Vagina (tissue), 2 donors: ENCODE results near the gene SERPINE1. TPM values are rescaled to one million over a fixed set of nuclear protein-coding genes. Genes with fewer than 3 reads are reported as not detected.

Source experiments
- DNase-seq, 2 donors: peaks; one replicate each; pipeline ENCODE4 v3.0.0-alpha.2; 2017; ENCODE audit errors: extremely low spot score in 2 of 2
- H3K27ac ChIP-seq: fragments of 200-600 bp; sonication (generic); one replicate; pipeline ENCODE4 v1.5.1; 2019
- H3K27me3 ChIP-seq: fragments of 200-600 bp; sonication (generic); one replicate; pipeline ENCODE4 v1.5.1; 2019
- H3K36me3 ChIP-seq, 2 donors: fragments of 200-600 bp; sonication (generic); one replicate each; pipeline ENCODE4 v1.5.1; 2017 to 2019
- H3K4me1 ChIP-seq: fragments of 200-600 bp; sonication (generic); one replicate; pipeline ENCODE4 v1.5.1; 2019
- H3K4me3 ChIP-seq, 2 donors: fragments of 200-600 bp; sonication (generic); 1 replicate in 1 of 2; 2 replicates in 1 of 2; pipeline ENCODE4 v1.5.1; 2016 to 2019
- H3K9me3 ChIP-seq: fragments of 200-600 bp; sonication (generic); one replicate; pipeline ENCODE4 v1.5.1; 2019
- POLR2A ChIP-seq, 2 donors: fragments of 450-650 bp; IDR thresholded peaks; one replicate each; pipeline ENCODE4 v1.6.1; 2017; ENCODE audit warnings: antibody characterized with exemption in 2 of 2, mild to moderate bottlenecking in 2 of 2, moderate library complexity in 2 of 2
- POLR2AphosphoS5 ChIP-seq, 2 donors: sonication (generic); formaldehyde crosslinking; IDR thresholded peaks; one replicate each; pipeline ENCODE4 v1.9.0; 2017; ENCODE audit warnings: antibody characterized with exemption in 2 of 2, mild to moderate bottlenecking in 2 of 2, low read depth in 1 of 2; ENCODE audit not compliant: insufficient read depth in 1 of 2
- intact Hi-C: fragments of 100-400 bp; cut with DNase I; formaldehyde crosslinking; loops from one replicate; pipeline ENCODE4 v1.15.1; 2023
- total RNA-seq: library from RNA; depleted of rRNA; stranded (reverse); fragments of >200 nt; gene quantifications from one replicate; pipeline ENCODE4 v1.2.3, GENCODE V29; 2016
- TF ChIP-seq, protein P1 (sequence below), 3 experiments: fragments of 450-650 bp in 2 of 3; fragments of 200-600 bp in 1 of 3; sonication (generic) in 1 of 3; IDR thresholded peaks; one replicate each; pipeline ENCODE4 v1.5.1; 2017 to 2019; ENCODE audit warnings: antibody characterized with exemption in 3 of 3, mild to moderate bottlenecking in 2 of 3, moderate library complexity in 2 of 3

Gene SERPINE1
- total RNA-seq, 1 donor from 2014 or later: 14.7 TPM

DNA sequence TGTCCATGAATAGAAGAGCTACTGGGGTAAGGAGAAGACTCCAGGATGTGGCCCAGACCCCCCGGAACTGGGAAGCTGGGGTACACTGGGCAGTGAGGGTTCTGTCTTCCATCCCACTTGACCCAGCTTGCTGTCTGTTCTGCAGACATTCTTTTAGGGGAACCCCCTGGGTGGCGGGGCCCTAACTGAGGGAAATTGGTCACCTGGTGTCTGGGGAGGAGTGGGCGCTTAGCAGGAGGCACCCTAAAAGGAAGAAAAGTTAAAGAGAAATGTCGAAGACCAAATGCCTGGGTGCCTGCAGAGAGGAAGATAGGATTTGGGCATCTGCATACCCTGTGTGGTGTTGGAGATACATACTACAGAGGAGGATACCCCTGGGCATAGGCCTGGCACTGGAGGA is 28.4 kb downstream of the SERPINE1 start:
- peaks cover 0 to 23% of the 10 kb centered on the region in 2 donors for H3K36me3 ChIP-seq
- no peak overlapping the region for H3K27ac ChIP-seq
- no peaks in the 10 kb centered on the region for H3K9me3 ChIP-seq
- peaks cover 15% of the 10 kb centered on the region for H3K4me1 ChIP-seq
- no peaks in the 10 kb centered on the region for H3K27me3 ChIP-seq
- intact Hi-C loops: no loop called here
- H3K4me3 ChIP-seq: peak overlapping the region; percentile 71 to 84
- TF ChIP-seq, protein P1, sequence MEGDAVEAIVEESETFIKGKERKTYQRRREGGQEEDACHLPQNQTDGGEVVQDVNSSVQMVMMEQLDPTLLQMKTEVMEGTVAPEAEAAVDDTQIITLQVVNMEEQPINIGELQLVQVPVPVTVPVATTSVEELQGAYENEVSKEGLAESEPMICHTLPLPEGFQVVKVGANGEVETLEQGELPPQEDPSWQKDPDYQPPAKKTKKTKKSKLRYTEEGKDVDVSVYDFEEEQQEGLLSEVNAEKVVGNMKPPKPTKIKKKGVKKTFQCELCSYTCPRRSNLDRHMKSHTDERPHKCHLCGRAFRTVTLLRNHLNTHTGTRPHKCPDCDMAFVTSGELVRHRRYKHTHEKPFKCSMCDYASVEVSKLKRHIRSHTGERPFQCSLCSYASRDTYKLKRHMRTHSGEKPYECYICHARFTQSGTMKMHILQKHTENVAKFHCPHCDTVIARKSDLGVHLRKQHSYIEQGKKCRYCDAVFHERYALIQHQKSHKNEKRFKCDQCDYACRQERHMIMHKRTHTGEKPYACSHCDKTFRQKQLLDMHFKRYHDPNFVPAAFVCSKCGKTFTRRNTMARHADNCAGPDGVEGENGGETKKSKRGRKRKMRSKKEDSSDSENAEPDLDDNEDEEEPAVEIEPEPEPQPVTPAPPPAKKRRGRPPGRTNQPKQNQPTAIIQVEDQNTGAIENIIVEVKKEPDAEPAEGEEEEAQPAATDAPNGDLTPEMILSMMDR (IDR thresholded peaks at IDR 0.05): no peak
- TF ChIP-seq POLR2AphosphoS5 (IDR thresholded peaks at IDR 0.05; ENCODE audit: insufficient read depth in 1 of 2, low read depth in 1 of 2) (no peak), POLR2A (IDR thresholded peaks at IDR 0.05) (no peak)
- no peak for DNase-seq

DNA sequence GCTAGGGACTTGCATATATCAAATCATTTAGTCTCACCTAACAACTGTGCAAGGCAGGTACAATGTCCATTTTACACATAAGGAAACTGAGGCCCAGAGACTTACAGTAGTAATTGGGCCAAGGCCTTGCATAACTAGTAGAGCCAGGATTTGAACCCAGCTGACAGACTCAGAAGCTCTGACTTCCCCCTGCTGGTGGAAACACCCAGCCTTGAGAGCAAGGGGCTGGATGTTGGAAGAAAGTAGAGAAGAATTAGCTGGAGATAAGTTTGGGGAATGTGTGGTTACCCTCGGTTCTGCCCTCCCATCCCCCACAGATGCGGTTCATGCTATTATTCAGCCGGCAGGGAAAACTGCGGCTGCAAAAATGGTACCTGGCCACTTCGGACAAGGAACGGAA is 29.4 kb downstream of the SERPINE1 start:
- Histone ChIP-seq H3K36me3 (peaks cover 0 to 29% of the 10 kb centered on the region in 2 donors), H3K4me3 (no peak overlapping the region), H3K9me3 (no peaks in the 10 kb centered on the region), H3K27ac (no peak overlapping the region), H3K4me1 (peaks cover 15% of the 10 kb centered on the region), H3K27me3 (no peaks in the 10 kb centered on the region)
- TF ChIP-seq POLR2A (IDR thresholded peaks at IDR 0.05) (no peak), POLR2AphosphoS5 (IDR thresholded peaks at IDR 0.05; ENCODE audit: insufficient read depth in 1 of 2, low read depth in 1 of 2) (no peak)
- TF ChIP-seq, protein P1 (IDR thresholded peaks at IDR 0.05): no peak
- intact Hi-C loops: no loop called here
- DNase-seq: no peak

DNA sequence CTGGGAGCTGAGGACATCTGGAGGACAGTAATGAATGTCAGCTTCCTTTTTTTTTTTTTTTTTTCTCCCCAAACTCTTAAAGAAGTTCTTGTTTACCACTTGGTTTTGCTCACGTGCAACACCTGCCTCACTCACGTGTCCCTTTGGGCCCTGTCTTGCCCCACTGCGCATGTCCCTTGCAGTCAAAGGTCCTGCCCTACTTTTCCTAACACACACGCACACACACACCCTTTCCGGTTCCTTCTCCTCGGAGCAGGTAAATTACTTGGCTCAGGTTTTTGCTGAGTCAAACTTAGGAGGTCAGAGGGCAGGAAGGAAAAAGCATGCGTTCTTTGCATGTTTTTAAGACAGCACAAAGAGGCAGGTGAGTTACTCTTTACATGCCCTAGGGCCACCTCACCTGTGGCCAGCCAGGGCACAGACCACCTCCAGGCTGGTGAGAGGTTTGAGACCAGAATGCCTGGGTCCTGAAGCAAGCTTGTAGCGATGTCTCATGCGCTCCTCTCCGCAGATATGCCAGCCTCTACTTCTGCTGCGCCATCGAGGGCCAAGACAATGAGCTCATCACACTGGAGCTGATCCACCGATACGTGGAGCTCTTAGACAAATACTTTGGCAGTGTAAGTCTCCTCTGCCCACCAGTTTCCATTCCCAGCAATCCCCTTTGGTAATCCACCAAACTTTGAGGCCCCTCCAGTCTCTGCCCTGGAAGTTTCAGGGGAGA is 30.1 kb downstream of the SERPINE1 start:
- Histone ChIP-seq H3K9me3 (no peaks in the 10 kb centered on the region), H3K27ac (no peak overlapping the region), H3K4me3 (no peak overlapping the region), H3K36me3 (peaks cover 0 to 29% of the 10 kb centered on the region in 2 donors), H3K4me1 (peaks cover 15% of the 10 kb centered on the region), H3K27me3 (no peaks in the 10 kb centered on the region)
- no peak for DNase-seq
- TF ChIP-seq POLR2AphosphoS5 (IDR thresholded peaks at IDR 0.05; ENCODE audit: insufficient read depth in 1 of 2, low read depth in 1 of 2) (no peak), POLR2A (IDR thresholded peaks at IDR 0.05) (no peak)
- TF ChIP-seq, protein P1 (IDR thresholded peaks at IDR 0.05): no peak
- intact Hi-C loops: no loop called here

DNA sequence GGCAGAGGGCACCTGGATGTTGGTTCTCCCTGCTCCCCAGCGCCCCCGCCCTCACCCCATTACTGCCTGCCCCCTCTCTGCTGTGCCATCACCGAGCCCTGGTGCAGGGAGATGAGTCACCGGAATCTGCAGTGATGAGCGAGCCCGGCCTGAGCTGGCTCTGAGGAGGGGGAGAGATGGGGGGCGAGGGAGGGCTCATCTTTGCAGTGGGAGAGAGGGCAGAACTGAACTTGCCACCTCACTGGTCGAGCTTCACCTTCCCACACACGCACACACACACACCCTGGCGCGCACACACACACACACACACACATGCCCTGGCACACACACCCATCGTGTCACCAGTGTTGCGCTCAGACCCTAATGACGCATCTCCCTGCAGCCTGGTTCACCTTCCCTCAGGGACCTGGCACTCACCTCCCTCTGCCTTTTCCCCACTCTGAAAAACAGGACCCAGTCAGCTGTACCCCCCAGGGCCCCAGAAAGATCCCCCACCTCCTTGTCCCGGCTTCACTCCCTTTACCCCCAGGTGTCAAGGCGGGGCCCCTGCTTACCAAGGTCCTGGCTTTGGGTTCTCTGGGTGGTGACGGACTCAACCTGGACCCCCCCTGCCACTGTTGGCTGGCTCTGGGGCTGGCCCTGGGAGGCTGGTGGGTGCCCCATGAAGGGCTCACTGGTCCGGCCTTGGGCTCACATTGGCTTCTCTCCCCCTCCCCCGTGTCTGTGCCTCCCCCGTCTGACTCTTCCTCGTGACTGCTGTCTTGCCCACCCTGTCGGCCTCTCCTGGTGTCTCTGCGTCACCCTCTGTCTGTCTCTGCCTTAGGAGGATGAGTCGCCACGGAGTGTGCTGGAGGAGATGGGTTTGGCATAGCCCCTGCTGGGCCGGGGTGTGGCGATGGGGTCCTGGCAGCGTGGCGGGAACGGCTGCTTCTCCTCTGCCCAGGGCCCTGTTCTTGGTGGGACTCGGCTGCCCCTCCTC is 33.1 kb downstream of the SERPINE1 start:
- H3K4me1 ChIP-seq: peaks cover 39% of the 10 kb centered on the region
- TF ChIP-seq POLR2AphosphoS5 (IDR thresholded peaks at IDR 0.05; ENCODE audit: insufficient read depth in 1 of 2, low read depth in 1 of 2): no peak
- TF ChIP-seq POLR2A (IDR thresholded peaks at IDR 0.05): no peak
- TF ChIP-seq, protein P1 (IDR thresholded peaks at IDR 0.05): no peak
- intact Hi-C loops: no loop called here
- H3K36me3 ChIP-seq: peaks cover 0 to 29% of the 10 kb centered on the region in 2 donors
- no peak overlapping the region for H3K4me3 ChIP-seq
- no peak overlapping the region for H3K27ac ChIP-seq
- DNase-seq: no peak
- peaks cover 3% of the 10 kb centered on the region for H3K27me3 ChIP-seq
- H3K9me3 ChIP-seq: no peaks in the 10 kb centered on the region
